GM12872 (cell line): ENCODE data around the gene CDC42BPG.
A peak's percentile ranks its signal among the peaks of the same experiment; 100 is the strongest.

ENCODE experiments used
- TF ChIP-seq, protein P1 (sequence below): IDR thresholded peaks from 3 replicates; pipeline ENCODE4 v1.5.1; 2011; ENCODE audit warnings: low read depth, mild to moderate bottlenecking, low read length, moderate library complexity; ENCODE audit not compliant: insufficient read depth

CDC42BPG gene

DNA sequence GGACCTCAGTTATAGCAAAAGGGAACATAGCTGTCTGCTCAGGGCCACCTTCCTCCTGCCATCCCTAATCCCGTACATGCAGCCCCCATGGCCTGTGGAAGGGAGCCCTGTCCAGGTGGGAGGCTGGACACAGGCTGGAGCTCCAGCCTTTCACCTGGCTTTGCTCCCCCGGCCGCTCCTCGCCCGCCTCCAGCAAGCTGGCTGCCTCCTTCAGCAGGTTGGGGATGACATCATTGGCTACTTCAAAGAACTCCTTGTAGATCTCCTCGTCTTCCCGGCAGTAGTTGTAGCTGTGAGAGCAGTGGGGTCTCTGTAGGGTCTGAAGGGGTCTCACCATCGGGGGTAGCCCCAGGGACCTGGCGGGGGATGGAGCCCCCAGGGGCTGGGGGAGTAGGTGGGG, 39.0 kb downstream of the CDC42BPG start:
- TF ChIP-seq, protein P1, sequence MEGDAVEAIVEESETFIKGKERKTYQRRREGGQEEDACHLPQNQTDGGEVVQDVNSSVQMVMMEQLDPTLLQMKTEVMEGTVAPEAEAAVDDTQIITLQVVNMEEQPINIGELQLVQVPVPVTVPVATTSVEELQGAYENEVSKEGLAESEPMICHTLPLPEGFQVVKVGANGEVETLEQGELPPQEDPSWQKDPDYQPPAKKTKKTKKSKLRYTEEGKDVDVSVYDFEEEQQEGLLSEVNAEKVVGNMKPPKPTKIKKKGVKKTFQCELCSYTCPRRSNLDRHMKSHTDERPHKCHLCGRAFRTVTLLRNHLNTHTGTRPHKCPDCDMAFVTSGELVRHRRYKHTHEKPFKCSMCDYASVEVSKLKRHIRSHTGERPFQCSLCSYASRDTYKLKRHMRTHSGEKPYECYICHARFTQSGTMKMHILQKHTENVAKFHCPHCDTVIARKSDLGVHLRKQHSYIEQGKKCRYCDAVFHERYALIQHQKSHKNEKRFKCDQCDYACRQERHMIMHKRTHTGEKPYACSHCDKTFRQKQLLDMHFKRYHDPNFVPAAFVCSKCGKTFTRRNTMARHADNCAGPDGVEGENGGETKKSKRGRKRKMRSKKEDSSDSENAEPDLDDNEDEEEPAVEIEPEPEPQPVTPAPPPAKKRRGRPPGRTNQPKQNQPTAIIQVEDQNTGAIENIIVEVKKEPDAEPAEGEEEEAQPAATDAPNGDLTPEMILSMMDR, result no peak

- TF ChIP-seq, protein P1, result no peak
These were observed 39.9 kb downstream of the CDC42BPG start for GRCh38 chr11:64804346-64805210.

DNA sequence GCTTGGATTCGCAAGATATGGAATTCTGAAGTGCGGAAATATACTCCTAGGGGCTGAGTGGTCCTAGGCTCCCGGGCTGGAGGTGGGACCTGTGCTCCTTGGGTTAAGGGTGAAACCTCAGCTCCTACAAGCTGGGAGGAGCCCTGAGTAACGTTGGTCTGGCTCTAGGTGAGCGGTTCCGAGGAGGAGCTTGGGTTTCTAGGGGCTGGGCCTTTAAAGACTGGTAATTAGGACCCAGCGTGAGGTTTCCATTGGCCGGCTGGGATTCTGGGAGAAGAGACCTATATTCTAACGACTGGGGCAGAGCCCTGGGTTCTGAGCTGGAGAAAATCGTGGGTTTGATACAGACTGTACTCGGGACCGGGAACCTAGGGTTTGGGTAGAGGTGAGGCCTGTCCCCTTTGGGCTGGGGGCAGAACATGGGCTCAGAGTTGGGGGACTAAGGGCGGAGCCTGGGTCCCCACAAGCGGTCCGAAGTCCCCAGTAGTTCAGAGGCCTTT, 40.6 kb downstream of the CDC42BPG start:
- TF ChIP-seq, protein P1, result no peak

- TF ChIP-seq, protein P1, result 0 out of 3 replicates have a peak, but pooled peaks have one; percentile 25
These were observed 41.2 kb downstream of the CDC42BPG start, which contains the start of gene MAP4K2 for GRCh38 chr11:64803158-64803845. Gene MAP4K2 (minus strand): TSS chr11:64803214. CDS start chr11:64803149, 65 bp downstream.

DNA sequence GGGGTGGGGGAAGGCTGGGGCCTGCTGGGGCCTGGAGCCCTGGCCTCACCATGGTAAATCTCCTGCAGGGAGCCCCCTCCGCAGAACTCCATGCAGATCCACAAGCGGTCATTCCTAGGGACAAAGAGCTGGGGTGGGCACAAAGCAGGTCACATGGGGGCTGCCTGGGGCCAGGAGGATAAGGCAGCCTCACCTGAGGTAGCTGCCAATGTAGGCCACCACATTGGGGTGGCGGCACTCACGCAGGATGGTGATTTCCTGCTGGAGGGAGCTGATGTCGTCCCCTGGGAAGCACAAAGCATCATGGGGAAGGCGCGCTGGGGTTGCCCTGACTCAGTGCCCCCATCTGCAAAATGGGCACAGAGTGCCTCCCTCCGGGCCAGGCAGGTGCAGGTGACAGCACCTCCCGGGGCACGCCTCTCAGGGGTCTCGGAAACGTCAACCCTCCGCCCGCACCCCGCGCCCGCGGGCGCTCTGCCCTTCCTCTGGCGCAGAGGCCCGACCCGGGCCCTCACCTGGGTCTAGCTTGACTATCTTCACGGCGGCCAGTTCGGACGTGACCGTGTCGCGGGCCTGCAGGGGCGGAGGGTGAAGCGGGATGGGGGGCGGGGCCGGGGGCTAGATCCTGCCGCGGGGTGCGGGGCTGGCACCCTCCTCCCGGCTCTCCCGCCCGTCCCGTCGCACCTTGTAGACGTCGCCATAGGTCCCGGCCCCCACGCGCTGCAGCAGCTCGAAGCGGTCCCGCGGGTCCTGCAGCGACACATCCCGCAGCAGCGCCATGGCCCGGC, 41.9 kb downstream of the CDC42BPG start:
- TF ChIP-seq, protein P1, result no peak

DNA sequence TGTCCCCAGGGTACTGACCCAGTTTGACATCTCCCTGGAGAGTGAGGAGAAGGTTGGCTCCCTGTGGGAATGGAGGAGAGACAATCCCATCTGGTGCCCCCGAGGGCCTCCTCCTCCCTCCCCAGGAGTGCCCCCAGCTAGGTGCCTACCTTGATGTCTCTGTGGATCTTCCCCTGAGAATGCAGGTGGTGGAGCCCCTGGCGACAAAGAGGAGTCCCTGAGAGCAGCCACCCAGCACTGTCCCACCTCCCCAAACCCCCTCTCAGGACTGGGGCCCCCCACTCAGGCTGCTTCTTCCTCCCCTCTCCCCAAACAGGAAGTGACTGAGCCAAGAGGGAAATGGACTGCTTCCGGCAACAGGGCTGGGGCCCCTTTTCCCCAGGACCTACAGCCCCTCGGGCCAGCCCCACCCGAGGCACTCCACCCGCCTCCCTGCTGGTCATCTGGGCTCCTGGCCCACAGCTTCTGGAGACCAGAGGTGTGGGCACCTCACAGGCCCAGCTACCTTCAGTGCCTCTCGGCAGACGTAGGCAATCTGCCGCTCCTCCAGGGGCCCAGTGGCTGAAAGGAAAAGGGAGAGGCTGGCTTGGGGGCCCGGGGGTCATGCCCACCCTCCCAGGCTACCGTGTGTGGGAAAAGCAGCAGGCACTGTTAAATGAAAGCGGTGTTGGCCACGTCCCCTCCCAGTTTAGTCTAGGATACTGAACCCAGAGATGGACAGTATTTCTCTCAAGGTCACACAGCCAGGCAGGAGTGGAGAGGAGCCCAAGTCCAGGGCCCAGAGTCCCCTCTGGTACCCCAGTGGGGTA, 42.7 kb downstream of the CDC42BPG start:
- TF ChIP-seq, protein P1, result no peak
